Kidney (tissue), 14 donors: ENCODE results near the gene ARL4D. TPM values are rescaled to one million over a fixed set of nuclear protein-coding genes. Genes with fewer than 3 reads are reported as not detected.
A peak's percentile ranks its signal among the peaks of the same experiment; 100 is the strongest.

ENCODE experiments used
- DNase-seq, 5 donors: peaks; one replicate each; pipeline ENCODE4 v3.0.0-alpha.2; 2013 to 2020
- FAIRE-seq: peaks from 2 replicates; lab custom pipeline; 2012; peaks lifted over from hg19 to GRCh38; lab: Jason Lieb, UNC
- H3K27ac ChIP-seq, 2 donors: one replicate each; pipeline ENCODE4 v1.7.0; 2013; ENCODE audit warnings: low read depth in 2 of 2, low read length in 2 of 2, inconsistent platforms in 1 of 2
- H3K27me3 ChIP-seq: one replicate; pipeline ENCODE4 v1.7.1; 2013; ENCODE audit warnings: low read length, inconsistent platforms; ENCODE audit not compliant: control insufficient read depth, insufficient read depth
- H3K36me3 ChIP-seq, 3 donors: one replicate each; pipeline versions ENCODE4 v1.7.0 to v1.7.1; 2013; ENCODE audit warnings: low read length in 3 of 3, control low read depth in 1 of 3, inconsistent platforms in 1 of 3; ENCODE audit not compliant: insufficient read depth in 3 of 3, control insufficient read depth in 2 of 3
- H3K4me1 ChIP-seq, 3 donors: one replicate each; pipeline versions ENCODE4 v1.7.0 to v1.7.1; 2013; ENCODE audit warnings: low read length in 3 of 3, inconsistent platforms in 1 of 3, low read depth in 1 of 3; ENCODE audit not compliant: control insufficient read depth in 2 of 3, insufficient read depth in 2 of 3
- H3K4me3 ChIP-seq, 3 donors: one replicate each; pipeline versions ENCODE4 v1.7.0 to v1.8.1; 2013; ENCODE audit warnings: low read length in 3 of 3, control low read depth in 1 of 3, inconsistent platforms in 1 of 3
- H3K9ac ChIP-seq, 3 donors: one replicate each; pipeline versions ENCODE4 v1.7.0 to v1.7.1; 2013; ENCODE audit warnings: low read length in 3 of 3, control low read depth in 1 of 3, inconsistent platforms in 1 of 3
- H3K9me3 ChIP-seq, 3 donors: one replicate each; pipeline versions ENCODE4 v1.7.0 to v1.7.1; 2013; ENCODE audit warnings: low read length in 3 of 3, control low read depth in 1 of 3, inconsistent platforms in 1 of 3; ENCODE audit not compliant: control insufficient read depth in 2 of 3, insufficient read depth in 1 of 3
- CTCF ChIP-seq: IDR thresholded peaks from 3 replicates; pipeline ENCODE4 v1.5.1; 2012; ENCODE audit warnings: mild to moderate bottlenecking, moderate library complexity, borderline replicate concordance; ENCODE audit not compliant: insufficient read depth; ENCODE audit errors: extremely low read depth
- intact Hi-C: fragments of 100-400 bp; cut with DNase I; formaldehyde crosslinking; loops from one replicate; pipeline ENCODE4 v1.11.1; 2022
- polyA plus RNA-seq: library from polyadenylated mRNA; stranded (reverse); fragments of 350-450 nt; fragmentation: Illumina TruSeq; extraction: RNeasy Lipid Tissue Mini Kit (QIAGEN cat#74804); gene quantifications from one replicate; pipeline ENCODE4 v1.2.3, GENCODE V29; 2014; ENCODE audit warnings: low read depth, low replicate concordance; ENCODE audit not compliant: insufficient read depth
- total RNA-seq: library from RNA; stranded (reverse); fragmentation: NEBNext Ultra II Directional; extraction: Animal tissue kit (Norgen Biotek cat#: 25700); gene quantifications from one replicate; pipeline ENCODE4 v1.2.1, GENCODE V29; 2021
- donor health status: control.
- donor health status: control.
- donor health status: control.
- donor health status: control.
- donor health status: control.
- donor health status: DM: yes; HTN: yes; CAD: no.
- donor health status: Normal renal cell carcinoma (clear cell type).

The ARL4D gene
- total and polyA plus RNA-seq, 2 donors from 2014 or later: 48.8 to 81.2 TPM

- TF ChIP-seq CTCF: no peak
- H3K27me3 ChIP-seq: no peaks in the 10 kb centered on the region
- FAIRE-seq: no peak
- intact Hi-C loops: no loop called here
- H3K9me3 ChIP-seq: no peaks in the 10 kb centered on the region
- H3K9ac ChIP-seq: peak overlapping the region; percentile 1 to 91 (median 50)
- no peaks in the 10 kb centered on the region for H3K36me3 ChIP-seq
- H3K4me3 ChIP-seq: peak overlapping the region in 2 of 3 donors; percentile 33 to 77
- peaks cover 4 to 12% (median 4%) of the 10 kb centered on the region in 3 donors for H3K4me1 ChIP-seq
- peak overlapping the region; percentile 77 to 99 for H3K27ac ChIP-seq
- peak in 2 of 5 donors; percentile 60 to 75 for DNase-seq
These were observed 31.7 kb upstream of the ARL4D start for GRCh38 chr17:43366891-43367736.

- Histone ChIP-seq H3K27ac (peak overlapping the region; percentile 77 to 99), H3K4me1 (peaks cover 4 to 12% (median 4%) of the 10 kb centered on the region in 3 donors), H3K4me3 (peak overlapping the region; percentile 50 to 77 (median 51)), H3K9ac (peak overlapping the region; percentile 49 to 91 (median 50)), H3K36me3 (no peaks in the 10 kb centered on the region), H3K9me3 (no peaks in the 10 kb centered on the region), H3K27me3 (no peaks in the 10 kb centered on the region)
- no peak for TF ChIP-seq CTCF
- DNase-seq: peak in 2 of 5 donors; percentile 65 to 91
- FAIRE-seq: peak; percentile 95
- intact Hi-C loops: no loop called here
These were observed 31.0 kb upstream of the ARL4D start for GRCh38 chr17:43367737-43368242.

DNA sequence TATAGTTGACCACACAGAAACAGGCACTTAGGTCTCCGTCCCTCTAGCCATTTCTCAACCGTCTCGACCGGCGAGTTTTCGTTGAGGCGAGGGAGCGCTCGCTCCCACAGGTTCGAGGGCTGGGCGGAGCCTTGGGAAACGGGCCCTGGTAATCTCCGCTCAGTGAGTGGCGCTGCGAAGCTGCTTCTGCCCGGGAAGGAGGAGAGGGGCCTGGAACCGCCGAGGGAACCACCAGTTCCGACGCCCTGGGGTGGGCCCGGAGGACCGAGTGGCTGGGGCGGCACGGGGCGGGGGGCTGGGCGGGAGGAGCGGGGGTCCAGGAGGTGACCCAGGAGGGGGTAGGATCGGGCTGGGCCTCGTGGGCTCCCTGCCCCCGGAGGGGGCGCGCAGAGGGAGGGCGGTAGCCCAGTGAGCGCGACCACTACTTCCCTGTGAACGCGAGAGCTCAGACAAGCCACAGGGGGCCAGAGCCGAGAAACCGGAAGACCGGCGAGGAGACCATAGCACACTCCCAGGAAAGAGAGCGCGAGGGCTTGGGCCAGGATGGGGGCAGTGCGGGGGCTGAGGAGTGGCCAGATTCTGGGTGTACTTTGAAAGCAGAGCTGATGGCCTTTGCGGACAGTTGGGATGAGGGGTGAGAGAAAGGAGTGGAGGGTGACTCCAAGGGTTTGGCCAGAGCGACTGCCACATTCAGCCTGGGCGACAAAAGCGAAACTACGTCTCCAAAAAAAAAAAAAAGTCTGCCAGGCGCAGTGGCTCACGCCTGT lies 29.9 kb upstream of the ARL4D start:
- intact Hi-C loops: no loop called here
- H3K36me3 ChIP-seq: no peaks in the 10 kb centered on the region
- peak overlapping the region; percentile 50 to 98 (median 91) for H3K9ac ChIP-seq
- FAIRE-seq (no peak), DNase-seq (peak; percentile 87 to 95 (median 92))
- H3K4me3 ChIP-seq: peak overlapping the region; percentile 65 to 77 (median 71)
- peaks cover 4 to 12% (median 4%) of the 10 kb centered on the region in 3 donors for H3K4me1 ChIP-seq
- H3K27me3 ChIP-seq: no peaks in the 10 kb centered on the region
- peak overlapping the region; percentile 77 to 99 for H3K27ac ChIP-seq
- TF ChIP-seq CTCF: no peak
- no peaks in the 10 kb centered on the region for H3K9me3 ChIP-seq
